ENCODE results near the gene GRIK1.

The GRIK1 gene

DNA sequence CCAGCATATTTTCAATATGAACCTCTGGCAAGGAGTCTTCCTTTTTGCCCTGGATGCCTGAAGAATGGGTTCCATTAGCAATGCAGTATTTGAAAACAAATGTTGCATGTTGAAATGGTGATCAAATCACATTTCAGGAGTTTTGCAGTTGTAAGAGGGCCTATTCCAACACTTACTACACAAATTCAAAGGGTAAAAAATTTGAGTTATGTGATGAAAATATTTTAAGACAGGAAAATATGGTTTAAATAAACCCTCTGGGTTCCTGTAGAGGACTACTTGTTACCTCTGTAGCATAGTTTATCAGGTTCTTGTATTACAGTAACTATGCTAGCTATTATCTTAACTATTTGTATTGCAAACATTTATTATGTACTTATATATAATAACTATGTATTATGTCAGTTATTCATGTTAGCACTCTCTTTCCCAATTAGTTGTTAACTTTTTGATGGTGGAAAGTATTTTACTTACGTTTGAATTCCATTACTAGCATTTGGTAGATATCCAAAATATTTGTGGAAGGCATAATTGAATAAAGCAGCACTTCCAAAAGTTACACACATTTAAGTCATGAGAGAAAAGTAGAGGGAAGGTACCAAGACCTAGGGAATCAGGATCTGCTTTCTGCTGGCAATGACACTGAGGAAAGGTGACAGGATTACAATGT lies 312.9 kb downstream of the GRIK1 start:
- ChIA-PET POLR2A (ENCODE audit: low non-redundant PET) (no interaction called here), CTCF (interaction anchor here (0.6 kb wide), 1 partner anchor 74 kb away, joined by 3 read pairs; no protein-coding TSS in a partner anchor)
- H3K27ac ChIP-seq: no peak overlapping the region
- DNase-seq (ENCODE audit: low spot score): no peak
- TF ChIP-seq, protein P1, sequence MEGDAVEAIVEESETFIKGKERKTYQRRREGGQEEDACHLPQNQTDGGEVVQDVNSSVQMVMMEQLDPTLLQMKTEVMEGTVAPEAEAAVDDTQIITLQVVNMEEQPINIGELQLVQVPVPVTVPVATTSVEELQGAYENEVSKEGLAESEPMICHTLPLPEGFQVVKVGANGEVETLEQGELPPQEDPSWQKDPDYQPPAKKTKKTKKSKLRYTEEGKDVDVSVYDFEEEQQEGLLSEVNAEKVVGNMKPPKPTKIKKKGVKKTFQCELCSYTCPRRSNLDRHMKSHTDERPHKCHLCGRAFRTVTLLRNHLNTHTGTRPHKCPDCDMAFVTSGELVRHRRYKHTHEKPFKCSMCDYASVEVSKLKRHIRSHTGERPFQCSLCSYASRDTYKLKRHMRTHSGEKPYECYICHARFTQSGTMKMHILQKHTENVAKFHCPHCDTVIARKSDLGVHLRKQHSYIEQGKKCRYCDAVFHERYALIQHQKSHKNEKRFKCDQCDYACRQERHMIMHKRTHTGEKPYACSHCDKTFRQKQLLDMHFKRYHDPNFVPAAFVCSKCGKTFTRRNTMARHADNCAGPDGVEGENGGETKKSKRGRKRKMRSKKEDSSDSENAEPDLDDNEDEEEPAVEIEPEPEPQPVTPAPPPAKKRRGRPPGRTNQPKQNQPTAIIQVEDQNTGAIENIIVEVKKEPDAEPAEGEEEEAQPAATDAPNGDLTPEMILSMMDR (conservative IDR thresholded peaks at IDR 0.05; ENCODE audit: low read depth): no peak

DNA sequence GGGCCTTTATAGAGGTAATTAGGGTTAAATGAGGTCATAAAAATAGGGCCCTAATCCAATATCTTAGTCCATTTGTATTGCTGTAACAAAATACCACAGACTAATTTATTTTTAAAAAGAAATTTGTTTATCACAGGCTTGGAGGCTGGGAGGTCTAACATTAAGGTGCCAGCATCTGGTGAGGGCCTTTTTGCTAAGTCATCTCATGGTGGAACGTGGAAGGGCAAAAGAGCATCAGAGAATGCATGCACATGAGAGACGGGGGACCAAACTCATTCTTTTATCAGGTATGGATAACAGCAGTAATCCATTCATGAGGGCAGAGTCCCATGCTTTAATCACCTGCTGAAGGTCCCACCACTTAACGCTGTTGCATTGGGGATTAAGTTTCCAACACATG lies 313.8 kb downstream of the GRIK1 start:
- DNase-seq (ENCODE audit: low spot score): no peak
- TF ChIP-seq, protein P1 (conservative IDR thresholded peaks at IDR 0.05; ENCODE audit: low read depth): no peak
- CTCF ChIA-PET: no interaction called here

DNA sequence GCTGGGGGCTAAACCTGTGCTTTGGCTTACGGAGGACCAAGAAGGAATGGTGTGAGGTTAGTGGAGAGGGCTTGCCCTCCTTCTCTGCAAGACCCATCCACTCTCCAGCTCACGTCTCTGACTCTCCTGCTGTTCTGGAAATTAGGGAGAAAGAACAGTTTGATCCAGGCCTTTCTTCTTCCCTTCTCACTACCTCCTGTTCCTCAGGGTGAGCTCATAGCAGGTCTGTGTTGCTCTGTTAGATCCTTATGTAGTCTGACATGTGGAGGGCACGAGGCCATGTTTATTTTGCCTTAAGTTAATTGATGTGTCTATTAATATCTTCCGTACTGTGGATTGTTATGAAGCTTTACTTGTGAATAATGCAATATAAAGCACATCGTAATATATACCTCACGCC lies 315.0 kb downstream of the GRIK1 start:
- CTCF ChIA-PET: no interaction called here
- no peak for DNase-seq (ENCODE audit: low spot score)
- H3K27ac ChIP-seq: no peak overlapping the region
- TF ChIP-seq, protein P1 (conservative IDR thresholded peaks at IDR 0.05; ENCODE audit: low read depth): no peak
- POLR2A ChIA-PET (ENCODE audit: low non-redundant PET): no interaction called here

More for the DNA sequence above, 313.8 kb downstream of the GRIK1 start:
- no peak overlapping the region for H3K27ac ChIP-seq
- POLR2A ChIA-PET (ENCODE audit: low non-redundant PET): no interaction called here

DNA sequence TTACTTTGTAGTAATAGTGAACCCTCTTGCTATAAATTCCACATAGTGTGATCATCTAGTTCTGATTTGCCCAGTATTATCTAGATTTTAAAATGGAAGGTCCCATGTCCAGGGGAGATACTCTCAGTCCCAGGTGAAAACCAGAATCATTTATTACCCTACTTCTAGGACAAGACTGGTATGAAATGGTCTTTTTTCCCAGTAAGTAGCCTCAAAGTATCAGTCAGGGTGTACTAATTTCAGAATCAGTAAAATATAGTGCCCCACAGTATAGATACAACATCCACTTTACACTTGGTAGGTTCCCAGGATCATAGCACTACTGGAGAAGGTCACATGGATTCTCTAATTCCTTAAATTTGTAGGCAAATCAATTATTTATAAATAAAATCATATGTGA lies 318.3 kb downstream of the GRIK1 start:
- TF ChIP-seq, protein P1 (conservative IDR thresholded peaks at IDR 0.05; ENCODE audit: low read depth): no peak
- no peak overlapping the region for H3K27ac ChIP-seq
- POLR2A ChIA-PET (ENCODE audit: low non-redundant PET): no interaction called here
- no peak for DNase-seq (ENCODE audit: low spot score)
- CTCF ChIA-PET: no interaction called here

DNA sequence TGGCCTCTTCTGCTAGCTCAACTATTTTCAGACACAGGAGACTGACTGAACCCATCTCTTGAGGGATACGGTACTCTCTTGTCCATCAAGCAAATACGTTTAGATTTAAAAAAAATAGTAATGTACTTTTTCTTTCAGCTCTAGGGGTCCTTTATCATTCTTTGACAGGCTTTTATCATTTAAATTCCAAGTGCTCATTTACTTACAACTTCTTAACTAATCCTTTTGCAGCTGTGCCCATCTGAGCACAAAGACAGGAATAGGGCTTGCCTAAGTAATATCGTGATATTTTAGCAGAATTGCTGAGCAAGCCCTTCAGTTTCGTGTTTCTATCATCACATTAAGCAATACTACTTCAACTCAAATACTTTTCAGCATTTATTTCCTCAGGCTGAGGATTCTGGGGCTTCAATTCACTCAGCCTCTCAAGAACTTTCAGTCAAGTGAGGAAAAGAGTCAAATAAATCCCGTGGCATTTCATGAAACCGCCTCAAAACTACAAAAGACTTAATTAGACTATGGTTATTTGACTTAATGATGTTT lies 323.5 kb downstream of the GRIK1 start:
- ChIA-PET POLR2A (ENCODE audit: low non-redundant PET) (no interaction called here), CTCF (no interaction called here)
- TF ChIP-seq, protein P1 (conservative IDR thresholded peaks at IDR 0.05; ENCODE audit: low read depth): no peak
- no peak for DNase-seq (ENCODE audit: low spot score)
- no peak overlapping the region for H3K27ac ChIP-seq

DNA sequence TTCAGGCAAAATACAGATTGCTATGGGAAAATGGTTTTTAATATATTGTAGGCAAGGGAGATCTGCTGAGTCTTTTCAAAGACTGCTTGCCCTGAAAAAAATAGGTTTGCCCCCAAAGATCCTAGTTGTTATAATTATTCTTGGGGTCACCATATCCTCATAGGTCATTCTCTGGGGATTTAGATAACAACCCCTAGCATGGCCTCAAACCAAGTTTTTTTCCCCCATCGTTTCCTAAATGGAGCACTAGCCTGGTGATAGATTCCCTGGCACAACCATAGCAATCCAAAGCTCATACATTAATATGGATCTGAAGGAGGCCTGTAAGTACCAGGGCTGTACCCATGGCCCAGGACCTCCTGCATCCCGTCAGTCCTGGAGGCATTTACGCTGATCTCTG lies 325.9 kb downstream of the GRIK1 start:
- DNase-seq (ENCODE audit: low spot score): no peak
- TF ChIP-seq, protein P1 (conservative IDR thresholded peaks at IDR 0.05; ENCODE audit: low read depth): no peak
- no peak overlapping the region for H3K27ac ChIP-seq
- CTCF ChIA-PET: no interaction called here
- POLR2A ChIA-PET (ENCODE audit: low non-redundant PET): no interaction called here

Data from RWPE1 (cell line).